Nephron progenitor cell (in vitro differentiated cells): Measurements from ENCODE around the gene CFAP299.

Experiments
- DNase-seq: peaks from one replicate; pipeline ENCODE4 v3.0.0; 2021
- H3K27ac Mint-ChIP-seq: 2 replicates; pipeline ENCODE4 v1.8.0; 2021; ENCODE audit warnings: mild to moderate bottlenecking, moderate library complexity, mixed read lengths
- H3K27me3 Mint-ChIP-seq: 2 replicates; pipeline ENCODE4 v1.8.0; 2021; ENCODE audit warnings: mild to moderate bottlenecking, low read depth, mixed read lengths; ENCODE audit not compliant: poor library complexity
- H3K36me3 Mint-ChIP-seq: 2 replicates; pipeline ENCODE4 v1.8.0; 2021; ENCODE audit warnings: low read depth, mixed read lengths
- H3K4me1 Mint-ChIP-seq: 2 replicates; pipeline ENCODE4 v1.8.0; 2021; ENCODE audit warnings: mixed read lengths
- H3K4me3 Mint-ChIP-seq: 2 replicates; pipeline ENCODE4 v1.8.0; 2021; ENCODE audit warnings: mild to moderate bottlenecking, moderate library complexity, mixed read lengths
- H3K9me3 Mint-ChIP-seq: 2 replicates; pipeline ENCODE4 v1.8.0; 2021; ENCODE audit warnings: mild to moderate bottlenecking, moderate library complexity, mixed read lengths
- CTCF ChIP-seq: fragments of 200-600 bp; sonication (generic); IDR thresholded peaks from 2 replicates; pipeline ENCODE4 v1.5.0; 2021; ENCODE audit warnings: antibody characterized with exemption

Gene CFAP299

GRCh38 chr4:80846210-80846609, 510.7 kb downstream of the CFAP299 start:
- Mint-ChIP-seq H3K4me1 (no peaks in the 10 kb centered on the region), H3K27me3 (peaks cover 3% of the 10 kb centered on the region), H3K36me3 (no peaks in the 10 kb centered on the region), H3K27ac (no peak overlapping the region), H3K4me3 (no peak overlapping the region), H3K9me3 (peaks cover 7% of the 10 kb centered on the region)
- no peak for DNase-seq
- no peak for TF ChIP-seq CTCF

GRCh38 chr4:80852061-80852460, 516.5 kb downstream of the CFAP299 start:
- no peaks in the 10 kb centered on the region for H3K36me3 Mint-ChIP-seq
- H3K4me3 Mint-ChIP-seq: no peak overlapping the region
- TF ChIP-seq CTCF: no peak
- H3K9me3 Mint-ChIP-seq: peaks cover 4% of the 10 kb centered on the region
- no peak for DNase-seq
- H3K27ac Mint-ChIP-seq: no peak overlapping the region
- no peaks in the 10 kb centered on the region for H3K27me3 Mint-ChIP-seq
- H3K4me1 Mint-ChIP-seq: no peaks in the 10 kb centered on the region

- Mint-ChIP-seq H3K9me3 (no peaks in the 10 kb centered on the region), H3K4me1 (no peaks in the 10 kb centered on the region), H3K4me3 (no peak overlapping the region), H3K36me3 (no peaks in the 10 kb centered on the region), H3K27me3 (no peaks in the 10 kb centered on the region), H3K27ac (no peak overlapping the region)
- DNase-seq: no peak
- TF ChIP-seq CTCF: no peak
Measured at GRCh38 chr4:80873571-80873970, 538.0 kb downstream of the CFAP299 start.

GRCh38 chr4:80874979-80875378, 539.4 kb downstream of the CFAP299 start:
- H3K4me3 Mint-ChIP-seq: no peak overlapping the region
- no peaks in the 10 kb centered on the region for H3K4me1 Mint-ChIP-seq
- TF ChIP-seq CTCF: no peak
- DNase-seq: no peak
- no peak overlapping the region for H3K27ac Mint-ChIP-seq
- H3K9me3 Mint-ChIP-seq: no peaks in the 10 kb centered on the region
- H3K36me3 Mint-ChIP-seq: no peaks in the 10 kb centered on the region
- no peaks in the 10 kb centered on the region for H3K27me3 Mint-ChIP-seq

- DNase-seq: no peak
- TF ChIP-seq CTCF: no peak
- Mint-ChIP-seq H3K36me3 (no peaks in the 10 kb centered on the region), H3K4me1 (no peaks in the 10 kb centered on the region), H3K27me3 (no peaks in the 10 kb centered on the region), H3K4me3 (no peak overlapping the region), H3K27ac (no peak overlapping the region), H3K9me3 (no peaks in the 10 kb centered on the region)
Measured at GRCh38 chr4:80875642-80876041, 540.1 kb downstream of the CFAP299 start.

- H3K4me3 Mint-ChIP-seq: no peak overlapping the region
- TF ChIP-seq CTCF: no peak
- no peaks in the 10 kb centered on the region for H3K4me1 Mint-ChIP-seq
- H3K27ac Mint-ChIP-seq: no peak overlapping the region
- H3K27me3 Mint-ChIP-seq: no peaks in the 10 kb centered on the region
- no peaks in the 10 kb centered on the region for H3K9me3 Mint-ChIP-seq
- H3K36me3 Mint-ChIP-seq: no peaks in the 10 kb centered on the region
- DNase-seq: no peak
Measured at GRCh38 chr4:80876810-80877209, 541.3 kb downstream of the CFAP299 start.
